NT2/D1 (cell line): ENCODE results near the gene LILRA2.
"Not testable (repeated sequence)": the region's sequence is repeated elsewhere in the genome, so short reads cannot be mapped to it uniquely, and the experiment has no call there.

Experiments used
- DNase-seq: peaks from one replicate; pipeline ENCODE4 v3.0.0-alpha.2; 2011; ENCODE audit warnings: low read depth, low spot score
- H3K27me3 ChIP-seq: 2 replicates; pipeline ENCODE4 v1.6.0; 2011; ENCODE audit warnings: mild to moderate bottlenecking; ENCODE audit not compliant: insufficient read length, insufficient read depth
- H3K36me3 ChIP-seq: 2 replicates; pipeline ENCODE4 v1.6.1; 2011; ENCODE audit warnings: mild to moderate bottlenecking, low read length, mixed read lengths; ENCODE audit not compliant: insufficient read depth, insufficient read length
- H3K4me1 ChIP-seq: 2 replicates; pipeline ENCODE4 v1.5.1; 2011; ENCODE audit not compliant: insufficient read depth, insufficient read length
- H3K4me3 ChIP-seq: 2 replicates; pipeline ENCODE4 v1.5.1; 2011; ENCODE audit warnings: low read depth; ENCODE audit not compliant: insufficient read length
- H3K9ac ChIP-seq: 2 replicates; pipeline ENCODE4 v1.6.0; 2011; ENCODE audit warnings: low read depth; ENCODE audit not compliant: insufficient read length
- H3K9me3 ChIP-seq: 2 replicates; pipeline ENCODE4 v1.5.1; 2011; ENCODE audit warnings: mild to moderate bottlenecking, low read length; ENCODE audit not compliant: insufficient read depth
- SUZ12 ChIP-seq: IDR thresholded peaks from 2 replicates; pipeline ENCODE4 v1.6.1; 2011; ENCODE audit not compliant: insufficient read length, insufficient read depth; ENCODE audit errors: extremely low read depth
- YY1 ChIP-seq: IDR thresholded peaks from 2 replicates; pipeline ENCODE4 v1.6.1; 2011; ENCODE audit not compliant: insufficient read length, insufficient read depth
- ZNF274 ChIP-seq: IDR thresholded peaks from 2 replicates; pipeline ENCODE4 v1.6.1; 2011; ENCODE audit warnings: mild to moderate bottlenecking, low read depth, low read length

LILRA2 gene

GRCh38 chr19:54626757-54627156 lies 53.2 kb downstream of the LILRA2 start:
- H3K4me1 ChIP-seq: no peaks in the 10 kb centered on the region

GRCh38 chr19:54627912-54628311 lies 54.3 kb downstream of the LILRA2 start:
- H3K27me3 ChIP-seq, H3K4me1 ChIP-seq, H3K4me3 ChIP-seq, H3K9me3 ChIP-seq, H3K36me3 ChIP-seq, H3K9ac ChIP-seq, DNase-seq: not testable (repeated sequence)

More at GRCh38 chr19:54626757-54627156, 53.2 kb downstream of the LILRA2 start:
- TF ChIP-seq YY1 (no peak), SUZ12 (no peak), ZNF274 (no peak)
- Histone ChIP-seq H3K4me3 (no peak overlapping the region), H3K27me3 (no peaks in the 10 kb centered on the region), H3K9me3 (no peaks in the 10 kb centered on the region), H3K9ac (no peak overlapping the region), H3K36me3 (no peaks in the 10 kb centered on the region)
- no peak for DNase-seq

- H3K4me3 ChIP-seq, H3K27me3 ChIP-seq, H3K9ac ChIP-seq, H3K9me3 ChIP-seq, H3K36me3 ChIP-seq, DNase-seq, H3K4me1 ChIP-seq: not testable (repeated sequence)
Observed at GRCh38 chr19:54630262-54630661, 56.7 kb downstream of the LILRA2 start, which contains the start of gene LILRB1. TSS of gene LILRB1 (plus strand) at chr19:54630484. CDS start at chr19:54631074, 590 bp downstream.

GRCh38 chr19:54630782-54631181 lies 57.2 kb downstream of the LILRA2 start:
- Histone ChIP-seq H3K36me3 (no peaks in the 10 kb centered on the region), H3K9me3 (no peaks in the 10 kb centered on the region), H3K4me1 (no peaks in the 10 kb centered on the region), H3K9ac (no peak overlapping the region), H3K27me3 (no peaks in the 10 kb centered on the region), H3K4me3 (no peak overlapping the region)
- TF ChIP-seq YY1 (no peak), SUZ12 (no peak), ZNF274 (no peak)
- DNase-seq: no peak

GRCh38 chr19:54631489-54632337 lies 58.1 kb downstream of the LILRA2 start:
- H3K27me3 ChIP-seq, H3K9me3 ChIP-seq, H3K4me1 ChIP-seq: not testable (repeated sequence)

GRCh38 chr19:54632517-54632916 lies 58.9 kb downstream of the LILRA2 start:
- not testable (repeated sequence) for H3K36me3 ChIP-seq, H3K4me1 ChIP-seq, H3K9ac ChIP-seq, H3K4me3 ChIP-seq, DNase-seq, H3K9me3 ChIP-seq, H3K27me3 ChIP-seq

More at GRCh38 chr19:54631489-54632337, 58.1 kb downstream of the LILRA2 start:
- H3K9ac ChIP-seq, DNase-seq, H3K36me3 ChIP-seq, H3K4me3 ChIP-seq: not testable (repeated sequence)

GRCh38 chr19:54633401-54633800 lies 59.8 kb downstream of the LILRA2 start:
- TF ChIP-seq YY1 (no peak), SUZ12 (no peak), ZNF274 (no peak)
- H3K4me3 ChIP-seq: no peak overlapping the region
- no peak overlapping the region for H3K9ac ChIP-seq
- H3K4me1 ChIP-seq: no peaks in the 10 kb centered on the region
- no peaks in the 10 kb centered on the region for H3K27me3 ChIP-seq
- H3K36me3 ChIP-seq: no peaks in the 10 kb centered on the region
- no peak for DNase-seq
- no peaks in the 10 kb centered on the region for H3K9me3 ChIP-seq

GRCh38 chr19:54636081-54636480 lies 62.5 kb downstream of the LILRA2 start:
- not testable (repeated sequence) for H3K4me1 ChIP-seq, DNase-seq, H3K4me3 ChIP-seq, H3K9ac ChIP-seq, H3K27me3 ChIP-seq, H3K9me3 ChIP-seq, H3K36me3 ChIP-seq
